A673 (cell line): Measurements from ENCODE around the gene BCAT1. TPM values are rescaled to one million over a fixed set of nuclear protein-coding genes. Genes with fewer than 3 reads are reported as not detected.
A peak's percentile ranks its signal among the peaks of the same experiment; 100 is the strongest.

Source experiments
- Bru-seq: library from RNA; stranded (reverse); fragments of 400-500 nt; gene quantifications from one replicate; lab custom pipeline; 2021; lab: Mats Ljungman, UMichigan
- BruChase-seq, 2 experiments: library from RNA; stranded (reverse); fragments of 400-500 nt; gene quantifications; one replicate each; lab custom pipeline; 2021; lab: Mats Ljungman, UMichigan
- BruUV-seq: library from RNA; stranded (reverse); fragments of 400-500 nt; replicated peaks from 2 replicates; lab custom pipeline; 2021; lab: Mats Ljungman, UMichigan
- CTCF ChIA-PET: fragments of 300-600 bp; sonication (Branson Sonifier 250); formaldehyde crosslinking; loops from one replicate; lab custom pipeline; 2022; ENCODE audit warnings: antibody characterized with exemption; lab: Charles Lee
- POLR2A ChIA-PET: fragments of 300-600 bp; sonication (Branson Sonifier 250); formaldehyde crosslinking; loops from one replicate; lab custom pipeline; 2022; ENCODE audit warnings: antibody characterized with exemption; ENCODE audit not compliant: low non-redundant PET; lab: Charles Lee
- DNase-seq: peaks from one replicate; pipeline ENCODE4 v3.0.0-alpha.2; 2015; ENCODE audit warnings: low spot score
- H3K27ac ChIP-seq: fragments of 200-600 bp; sonication (generic); 2 replicates; pipeline ENCODE4 v1.5.1; 2016; ENCODE audit warnings: mixed run types, low read depth, mild to moderate bottlenecking, mixed read lengths, antibody characterized with exemption, low read length; ENCODE audit not compliant: poor library complexity, severe bottlenecking
- H3K27me3 ChIP-seq: fragments of 200-600 bp; sonication (generic); replicated peaks from 2 replicates; pipeline ENCODE4 v1.6.1; 2017; ENCODE audit warnings: mixed run types, low read depth, mild to moderate bottlenecking, mixed read lengths, antibody characterized with exemption, low read length; ENCODE audit not compliant: insufficient read depth, poor library complexity
- H3K36me3 ChIP-seq: fragments of 200-600 bp; sonication (generic); 2 replicates; pipeline ENCODE4 v1.6.1; 2016; ENCODE audit warnings: mixed run types, mild to moderate bottlenecking, mixed read lengths, antibody characterized with exemption, low read length; ENCODE audit not compliant: insufficient read depth, poor library complexity, severe bottlenecking
- H3K4me1 ChIP-seq: fragments of 200-600 bp; sonication (generic); 2 replicates; pipeline ENCODE4 v1.6.1; 2017; ENCODE audit warnings: mixed run types, mild to moderate bottlenecking, mixed read lengths, antibody characterized with exemption, low read length; ENCODE audit not compliant: insufficient read depth, poor library complexity, severe bottlenecking
- H3K4me3 ChIP-seq: fragments of 200-600 bp; sonication (generic); 2 replicates; pipeline ENCODE4 v1.5.1; 2016; ENCODE audit warnings: low read depth, mixed run types, mild to moderate bottlenecking, mixed read lengths, low read length; ENCODE audit not compliant: poor library complexity, severe bottlenecking
- H3K9me3 ChIP-seq: fragments of 200-600 bp; sonication (generic); 2 replicates; pipeline ENCODE4 v1.6.1; 2016; ENCODE audit warnings: mixed run types, low read depth, mild to moderate bottlenecking, mixed read lengths, antibody characterized with exemption, low read length; ENCODE audit not compliant: poor library complexity, severe bottlenecking
- CTCF ChIP-seq: fragments of 300-800, 200-600 bp; sonication (generic); conservative IDR thresholded peaks from 2 replicates; pipeline ENCODE4 v1.5.1; 2017; ENCODE audit warnings: low read depth, mild to moderate bottlenecking, antibody characterized with exemption, low read length, moderate library complexity, mixed read lengths
- EZH2 ChIP-seq: fragments of 200-600 bp; sonication (generic); IDR thresholded peaks from 2 replicates; pipeline ENCODE4 v1.6.1; 2017; ENCODE audit warnings: borderline replicate concordance, low read depth, mild to moderate bottlenecking, mixed read lengths, antibody characterized with exemption, low read length; ENCODE audit not compliant: poor library complexity, severe bottlenecking
- intact Hi-C: fragments of 100-400 bp; cut with micrococcal nuclease; formaldehyde crosslinking; loops from one replicate; pipeline ENCODE4 v1.10.0; 2022; ENCODE audit not compliant: unreplicated experiment
- long read RNA-seq: library from polyadenylated mRNA; stranded (forward); transcript quantifications from one replicate; pipeline ENCODE4 v2.0.0, GENCODE V29; 2022
- total RNA-seq: library from RNA; stranded (reverse); gene quantifications from 2 replicates; pipeline ENCODE4 v1.2.3, GENCODE V29; 2021

Gene BCAT1
- total RNA-seq: 185 and 195 TPM in 2 replicates
- percentile 91 among the genes with signal in this experiment for Bru-seq, nascent RNA
- BruChase-seq, experiment 1, labeled RNA remaining after a 2-hour chase: percentile 87 among the genes with signal in this experiment
- BruChase-seq, experiment 2, labeled RNA remaining after a 6-hour chase: percentile 94 among the genes with signal in this experiment
- long read RNA-seq, full-length matches to known transcripts: 79 of 123 reads
- long read RNA-seq, partial matches to known transcripts: 4 of 123 reads
- long read RNA-seq, other reads (novel, unspliced or antisense): 40 of 123 reads

- Histone ChIP-seq H3K4me3 (peak within 1 kb of the TSS; percentile 67), H3K27me3 (no peaks in the 10 kb centered on the region), H3K36me3 (peaks cover 6% of the 10 kb centered on the region), H3K9me3 (no peaks in the 10 kb centered on the region), H3K4me1 (peaks cover 35% of the 10 kb centered on the region), H3K27ac (peak within 1 kb of the TSS; percentile 91)
- intact Hi-C loops: loop anchor here (5.0 kb wide), 1 partner anchor 97 kb away; no protein-coding TSS in a partner anchor
- no peak for TF ChIP-seq EZH2
- TF ChIP-seq CTCF: peak; percentile 38; the same call in 1 of the 2 replicates
- peak; percentile 87 for DNase-seq
- ChIA-PET POLR2A (interaction anchor here (0.7 kb wide), 1 partner anchor 15 kb away, joined by 3 read pairs; no protein-coding TSS in a partner anchor), CTCF (no interaction called here)
- BruUV-seq: TSS peak; percentile 68
These were observed at the start of gene BCAT1 for GRCh38 chr12:24948757-24949722. Gene BCAT1 (minus strand): TSS chr12:24949101. CDS start chr12:24948932, 169 bp downstream.

- BruUV-seq: no TSS peak
- CTCF ChIA-PET: interaction anchor here (0.6 kb wide), 1 partner anchor 153 kb away, joined by 5 read pairs; no protein-coding TSS in a partner anchor
- no peak overlapping the region for H3K27ac ChIP-seq
These were observed 49.2 kb upstream of the BCAT1 start for GRCh38 chr12:24997970-24998582.

More at GRCh38 chr12:24997970-24998582, 49.2 kb upstream of the BCAT1 start:
- POLR2A ChIA-PET: no interaction called here
- Histone ChIP-seq H3K4me1 (peaks cover 22% of the 10 kb centered on the region), H3K4me3 (no peak overlapping the region), H3K9me3 (no peaks in the 10 kb centered on the region), H3K36me3 (no peaks in the 10 kb centered on the region), H3K27me3 (peaks cover 36% of the 10 kb centered on the region)
- intact Hi-C loops: loop anchor here (2.0 kb wide), 1 partner anchor 51 kb away; no protein-coding TSS in a partner anchor
- peak; percentile 85 for DNase-seq
- TF ChIP-seq EZH2: no peak
- TF ChIP-seq CTCF: no peak
